ENCODE measurements around the gene HMGXB4. TPM values are rescaled to one million over a fixed set of nuclear protein-coding genes. Genes with fewer than 3 reads are reported as not detected.

HMGXB4 gene
- polyA plus RNA-seq, 1 donor = 18.6 TPM

DNA sequence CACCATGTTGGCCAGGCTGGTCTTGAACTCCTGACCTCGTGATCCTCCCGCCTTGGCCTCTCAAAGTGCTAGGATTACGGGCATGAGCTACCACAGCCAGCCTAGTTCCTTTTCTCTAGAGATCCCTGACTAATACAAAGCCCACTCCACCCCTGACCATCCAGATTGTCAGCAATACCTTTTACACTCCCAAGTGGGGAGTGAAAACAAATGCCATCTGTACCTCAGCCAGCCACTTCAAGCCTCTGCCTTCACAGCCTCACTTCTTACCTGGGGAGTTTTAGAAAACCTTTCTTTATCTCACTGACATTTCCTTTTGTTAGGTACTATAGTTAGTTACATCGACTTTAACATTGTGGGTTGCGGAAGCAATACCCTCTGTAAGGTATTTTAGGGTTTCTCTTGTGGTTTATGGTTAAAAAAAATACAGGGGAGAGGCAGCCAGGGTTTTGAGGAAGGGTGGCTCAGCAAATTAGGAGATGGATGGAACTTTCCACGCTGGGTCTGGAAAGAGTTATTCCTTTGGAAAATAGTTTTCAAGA lies 51.3 kb downstream of the HMGXB4 start:
- peaks cover 7% of the 10 kb centered on the region for H3K9me3 ChIP-seq (ENCODE audit: control insufficient read depth, low read depth, low read length)
- 94% methylated on average over 3 of the region's 6 CpGs for WGBS (ENCODE audit: insufficient coverage, low lambda C conversion rate)
- no peaks in the 10 kb centered on the region for H3K27me3 ChIP-seq (ENCODE audit: control insufficient read depth, insufficient read depth, low read length)
- no peak for DNase-seq
- H3K4me1 ChIP-seq (ENCODE audit: control insufficient read depth, insufficient read depth, low read length) = peaks cover 26% of the 10 kb centered on the region
- H3K4me3 ChIP-seq (ENCODE audit: low read length) = no peak overlapping the region
- peaks cover 17% of the 10 kb centered on the region for H3K36me3 ChIP-seq (ENCODE audit: control insufficient read depth, insufficient read depth, low read length)
- H3K27ac ChIP-seq (ENCODE audit: low read length) = no peak overlapping the region

GRCh38 chr22:35310556-35311550 lies 53.6 kb downstream of the HMGXB4 start:
- Histone ChIP-seq H3K27ac (ENCODE audit: low read length) (peak overlapping the region; percentile 94), H3K4me3 (ENCODE audit: low read length) (no peak overlapping the region), H3K4me1 (ENCODE audit: control insufficient read depth, insufficient read depth, low read length) (peaks cover 34% of the 10 kb centered on the region)

DNA sequence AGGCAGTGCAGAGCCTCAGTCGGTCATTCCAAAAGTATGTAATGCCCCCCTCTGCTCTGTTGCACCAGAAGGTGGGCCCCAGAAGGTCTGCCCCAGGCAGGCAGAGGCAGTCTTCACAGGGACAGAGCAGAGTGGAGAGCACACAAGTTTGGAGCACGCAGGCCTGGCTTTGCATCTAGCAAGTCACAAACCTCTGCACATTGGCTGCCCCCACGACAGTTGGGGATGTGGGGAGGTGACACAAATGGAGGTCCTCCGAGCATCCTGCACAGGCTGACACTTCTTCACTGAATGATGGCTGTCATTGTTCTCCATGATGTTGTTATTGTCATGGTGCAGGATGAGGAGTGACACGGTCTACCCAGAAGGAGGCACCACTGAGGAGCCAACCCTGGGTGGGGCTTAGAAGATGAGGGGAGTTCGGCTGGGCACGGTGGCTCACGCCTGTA lies 54.3 kb downstream of the HMGXB4 start:
- Histone ChIP-seq H3K27ac (ENCODE audit: low read length) (peak overlapping the region; percentile 94), H3K4me3 (ENCODE audit: low read length) (no peak overlapping the region), H3K27me3 (ENCODE audit: control insufficient read depth, insufficient read depth, low read length) (no peaks in the 10 kb centered on the region), H3K9me3 (ENCODE audit: control insufficient read depth, low read depth, low read length) (peaks cover 7% of the 10 kb centered on the region), H3K4me1 (ENCODE audit: control insufficient read depth, insufficient read depth, low read length) (peaks cover 34% of the 10 kb centered on the region), H3K36me3 (ENCODE audit: control insufficient read depth, insufficient read depth, low read length) (peaks cover 10% of the 10 kb centered on the region)
- DNase-seq = no peak
- no CpG with 5 or more reads among the region's 8 CpGs for WGBS (ENCODE audit: insufficient coverage, low lambda C conversion rate)

More at GRCh38 chr22:35310556-35311550, 53.6 kb downstream of the HMGXB4 start:
- DNase-seq = peak; percentile 75 to 90
- Histone ChIP-seq H3K9me3 (ENCODE audit: control insufficient read depth, low read depth, low read length) (peaks cover 7% of the 10 kb centered on the region), H3K36me3 (ENCODE audit: control insufficient read depth, insufficient read depth, low read length) (peaks cover 12% of the 10 kb centered on the region), H3K27me3 (ENCODE audit: control insufficient read depth, insufficient read depth, low read length) (no peaks in the 10 kb centered on the region)
- no CpG with 5 or more reads among the region's 18 CpGs for WGBS (ENCODE audit: insufficient coverage, low lambda C conversion rate)

- H3K27ac ChIP-seq (ENCODE audit: low read length) = peak overlapping the region; percentile 94
- H3K36me3 ChIP-seq (ENCODE audit: control insufficient read depth, insufficient read depth, low read length) = peaks cover 15% of the 10 kb centered on the region
- peaks cover 7% of the 10 kb centered on the region for H3K9me3 ChIP-seq (ENCODE audit: control insufficient read depth, low read depth, low read length)
- DNase-seq = peak; percentile 94 to 95
- H3K4me1 ChIP-seq (ENCODE audit: control insufficient read depth, insufficient read depth, low read length) = peaks cover 34% of the 10 kb centered on the region
- no peak overlapping the region for H3K4me3 ChIP-seq (ENCODE audit: low read length)
- no peaks in the 10 kb centered on the region for H3K27me3 ChIP-seq (ENCODE audit: control insufficient read depth, insufficient read depth, low read length)
- WGBS (ENCODE audit: insufficient coverage, low lambda C conversion rate) = no CpG with 5 or more reads among the region's 13 CpGs
Measured at GRCh38 chr22:35312198-35313059, 55.1 kb downstream of the HMGXB4 start.

DNA sequence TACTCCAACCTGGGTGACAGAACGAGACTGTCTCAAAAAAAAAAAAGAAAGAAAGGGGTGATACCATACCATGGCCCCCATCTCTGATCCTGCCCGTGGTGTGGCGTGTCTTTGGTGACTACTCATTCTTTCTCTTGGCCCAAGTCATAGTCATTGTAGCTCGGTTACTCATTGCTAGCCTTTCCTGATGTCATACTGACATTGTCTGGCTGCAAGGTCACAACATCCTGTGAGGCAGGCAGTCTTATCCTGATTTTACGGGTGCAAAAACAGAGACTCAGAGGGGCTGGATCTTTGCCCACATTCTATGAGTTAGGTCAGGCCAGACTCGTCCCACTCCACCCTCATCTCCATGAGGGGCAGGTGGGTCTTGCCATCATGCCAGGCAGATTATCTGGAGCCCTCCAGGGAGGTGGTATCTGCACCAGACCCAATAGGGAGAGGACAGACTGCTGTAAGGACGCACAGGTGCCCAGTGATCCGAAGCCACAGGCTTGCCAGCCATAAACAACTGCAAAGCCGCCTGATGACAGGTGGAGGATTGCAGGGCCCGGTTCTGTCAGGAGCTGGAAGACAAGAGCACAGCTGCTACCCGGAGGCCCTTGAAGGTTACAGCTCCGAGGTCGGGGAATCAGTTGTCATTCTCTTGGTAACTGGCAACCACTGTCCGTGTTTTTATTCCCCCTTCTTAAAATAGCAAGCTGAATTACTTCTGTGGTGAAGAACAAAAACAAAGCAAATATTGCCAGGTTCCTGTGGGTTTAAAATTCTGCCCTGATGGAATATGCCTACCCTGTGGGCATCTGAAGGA lies 56.2 kb downstream of the HMGXB4 start:
- DNase-seq = peak; percentile 35 to 71
- H3K36me3 ChIP-seq (ENCODE audit: control insufficient read depth, insufficient read depth, low read length) = peaks cover 24% of the 10 kb centered on the region
- H3K4me3 ChIP-seq (ENCODE audit: low read length) = no peak overlapping the region
- no peaks in the 10 kb centered on the region for H3K27me3 ChIP-seq (ENCODE audit: control insufficient read depth, insufficient read depth, low read length)
- H3K27ac ChIP-seq (ENCODE audit: low read length) = peak overlapping the region; percentile 94
- whole genome bisulfite sequencing (ENCODE audit: insufficient coverage, low lambda C conversion rate) = no CpG with 5 or more reads among the region's 14 CpGs
- H3K9me3 ChIP-seq (ENCODE audit: control insufficient read depth, low read depth, low read length) = peaks cover 7% of the 10 kb centered on the region
- peaks cover 34% of the 10 kb centered on the region for H3K4me1 ChIP-seq (ENCODE audit: control insufficient read depth, insufficient read depth, low read length)

DNA sequence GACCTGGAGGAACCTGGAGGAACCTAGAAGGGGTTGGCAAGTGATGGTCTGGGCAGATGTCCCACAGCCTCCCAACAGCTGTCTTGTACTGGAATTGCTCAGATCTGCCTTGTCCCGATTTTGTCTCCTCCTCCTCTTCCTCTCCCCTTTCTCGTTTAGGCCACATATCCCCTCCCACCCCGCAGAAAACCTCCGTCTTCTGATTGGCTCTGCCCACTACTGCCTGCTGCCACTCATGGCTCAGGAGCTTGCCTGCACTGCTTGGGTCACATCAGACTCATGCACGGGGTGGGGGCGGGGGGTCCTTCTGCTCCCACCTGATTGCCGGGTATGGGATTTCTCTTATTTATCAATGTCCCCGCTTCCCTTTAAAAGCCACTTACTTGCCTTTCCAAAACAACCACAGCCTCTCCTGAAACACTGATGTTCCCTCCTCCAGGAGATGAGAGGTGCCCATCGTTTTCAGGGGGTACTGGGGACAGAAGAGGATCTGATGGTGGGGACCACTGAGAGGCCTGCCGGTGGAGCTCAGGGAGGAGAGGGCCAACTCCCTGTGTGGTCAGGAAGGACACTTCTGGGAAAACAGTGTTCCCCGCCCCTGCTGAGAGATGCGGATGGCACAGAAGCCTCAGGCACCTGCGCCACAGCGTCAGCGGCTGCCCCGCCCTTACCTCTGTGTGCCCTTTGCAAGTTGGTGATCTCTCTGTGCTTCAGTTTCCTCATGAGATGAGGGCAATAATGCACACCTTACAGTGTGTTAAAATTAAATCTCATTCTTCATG lies 57.1 kb downstream of the HMGXB4 start:
- Histone ChIP-seq H3K9me3 (ENCODE audit: control insufficient read depth, low read depth, low read length) (peaks cover 7% of the 10 kb centered on the region), H3K36me3 (ENCODE audit: control insufficient read depth, insufficient read depth, low read length) (peaks cover 32% of the 10 kb centered on the region), H3K4me1 (ENCODE audit: control insufficient read depth, insufficient read depth, low read length) (peaks cover 34% of the 10 kb centered on the region), H3K4me3 (ENCODE audit: low read length) (no peak overlapping the region), H3K27ac (ENCODE audit: low read length) (peak overlapping the region; percentile 94), H3K27me3 (ENCODE audit: control insufficient read depth, insufficient read depth, low read length) (no peaks in the 10 kb centered on the region)
- WGBS (ENCODE audit: insufficient coverage, low lambda C conversion rate) = 90% methylated on average over 2 of the region's 16 CpGs
- DNase-seq = no peak

- no peaks in the 10 kb centered on the region for H3K27me3 ChIP-seq (ENCODE audit: control insufficient read depth, insufficient read depth, low read length)
- no peak for DNase-seq
- peaks cover 41% of the 10 kb centered on the region for H3K36me3 ChIP-seq (ENCODE audit: control insufficient read depth, insufficient read depth, low read length)
- H3K27ac ChIP-seq (ENCODE audit: low read length) = no peak overlapping the region
- H3K4me3 ChIP-seq (ENCODE audit: low read length) = no peak overlapping the region
- H3K9me3 ChIP-seq (ENCODE audit: control insufficient read depth, low read depth, low read length) = peaks cover 7% of the 10 kb centered on the region
- peaks cover 33% of the 10 kb centered on the region for H3K4me1 ChIP-seq (ENCODE audit: control insufficient read depth, insufficient read depth, low read length)
- no CpG with 5 or more reads among the region's 12 CpGs for WGBS (ENCODE audit: insufficient coverage, low lambda C conversion rate)
Measured at GRCh38 chr22:35315141-35315854, 58.0 kb downstream of the HMGXB4 start.

- Histone ChIP-seq H3K9me3 (ENCODE audit: control insufficient read depth, low read depth, low read length) (peaks cover 7% of the 10 kb centered on the region), H3K27me3 (ENCODE audit: control insufficient read depth, insufficient read depth, low read length) (no peaks in the 10 kb centered on the region), H3K27ac (ENCODE audit: low read length) (no peak overlapping the region), H3K4me3 (ENCODE audit: low read length) (no peak overlapping the region), H3K4me1 (ENCODE audit: control insufficient read depth, insufficient read depth, low read length) (peaks cover 26% of the 10 kb centered on the region), H3K36me3 (ENCODE audit: control insufficient read depth, insufficient read depth, low read length) (peaks cover 48% of the 10 kb centered on the region)
- no peak for DNase-seq
- WGBS (ENCODE audit: insufficient coverage, low lambda C conversion rate) = 100% methylated on average over 1 of the region's 27 CpGs
Measured at GRCh38 chr22:35315855-35316745, 58.8 kb downstream of the HMGXB4 start.
